Measurements from ENCODE around the gene DRD1.
"Not testable (repeated sequence)": the region's sequence is repeated elsewhere in the genome, so short reads cannot be mapped to it uniquely, and the experiment has no call there.

Gene DRD1

GRCh38 chr5:175467983-175468690, 24.2 kb upstream of the DRD1 start:
- DNase-seq, result no peak

GRCh38 chr5:175466700-175467318, 22.8 kb upstream of the DRD1 start:
- no peak for DNase-seq

DNA sequence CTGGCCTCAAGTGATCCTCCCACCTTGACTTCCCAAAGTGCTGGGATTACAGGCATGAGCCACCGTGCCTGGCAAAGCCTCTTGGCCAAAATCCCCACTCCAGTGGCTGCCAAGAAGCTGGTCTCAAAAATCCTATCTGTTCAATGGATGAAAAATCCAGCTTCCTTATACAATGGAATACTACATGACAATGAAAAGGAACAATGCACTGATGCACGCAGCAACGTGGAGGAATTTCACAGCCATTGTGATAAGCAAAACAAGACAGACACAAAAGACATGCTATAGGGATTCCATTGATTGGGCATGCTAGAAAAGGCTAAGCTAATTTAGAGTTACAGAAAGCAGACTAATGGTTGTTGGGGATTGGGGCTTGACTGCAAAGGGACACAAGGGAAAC, 21.3 kb upstream of the DRD1 start:
- no peak for DNase-seq

- DNase-seq, result no peak
Measured at GRCh38 chr5:175464942-175465233, 20.9 kb upstream of the DRD1 start.

DNA sequence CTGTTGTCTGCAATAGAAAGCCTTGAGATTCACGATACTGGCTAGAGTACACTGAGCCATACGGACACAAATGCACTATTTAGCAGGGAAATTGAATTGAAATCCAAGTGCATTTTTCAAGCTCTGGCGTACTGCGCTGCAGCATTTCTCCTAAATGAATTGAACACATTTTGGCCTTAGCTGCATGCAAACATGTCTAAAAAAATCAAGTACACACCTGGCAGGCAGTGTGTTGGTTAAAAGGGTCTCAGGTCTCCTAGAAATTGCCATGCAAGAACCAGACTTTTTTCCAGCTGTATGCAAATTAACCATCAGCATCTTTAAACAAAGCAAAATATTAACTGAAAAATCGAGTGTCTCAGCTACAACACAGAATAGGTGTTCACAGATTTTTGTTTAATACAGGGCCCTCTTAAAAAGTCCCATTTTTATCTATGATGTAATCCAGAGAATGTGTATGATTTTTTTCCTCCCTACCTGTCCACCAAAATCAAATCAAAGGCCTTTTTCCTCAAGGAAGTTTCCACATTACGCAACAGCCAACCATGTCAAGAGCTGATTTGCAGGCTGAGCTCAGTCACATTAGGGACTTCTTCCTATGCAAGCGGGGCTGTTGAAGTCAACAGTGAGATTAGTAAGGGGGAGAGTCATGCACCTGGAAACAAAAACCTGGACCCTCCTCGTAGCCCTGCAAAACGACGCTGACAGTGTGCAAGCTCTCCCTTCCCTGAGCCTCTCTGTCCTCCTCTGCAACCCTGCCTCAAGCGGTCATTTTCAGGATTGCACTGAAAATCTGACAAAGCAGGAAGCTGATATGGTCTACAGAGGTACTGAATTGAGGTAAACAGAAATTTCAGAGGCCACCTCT, 20.3 kb upstream of the DRD1 start:
- peak; percentile 12 for DNase-seq

DNA sequence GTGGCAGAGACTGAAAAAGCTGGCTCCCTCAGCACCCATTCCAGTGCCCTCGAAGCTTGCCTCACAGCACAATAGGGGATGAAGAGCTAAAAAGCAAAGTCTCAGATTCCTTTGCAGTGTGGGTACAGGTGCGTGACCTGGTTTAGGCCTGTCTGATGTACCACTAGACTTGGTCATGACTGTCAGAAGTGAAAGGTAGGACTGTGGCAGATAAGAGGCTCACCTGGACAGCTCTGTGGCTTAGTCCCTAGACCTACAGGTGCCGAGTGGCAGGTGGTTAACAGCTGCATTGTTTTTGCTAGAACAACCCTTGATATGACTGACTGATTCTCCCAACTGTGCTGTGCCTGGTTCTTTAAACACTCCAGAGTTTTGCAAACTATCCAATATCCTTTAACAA, 19.7 kb upstream of the DRD1 start:
- no peak for DNase-seq

GRCh38 chr5:175461370-175461769, 17.4 kb upstream of the DRD1 start:
- no peak for DNase-seq

DNA sequence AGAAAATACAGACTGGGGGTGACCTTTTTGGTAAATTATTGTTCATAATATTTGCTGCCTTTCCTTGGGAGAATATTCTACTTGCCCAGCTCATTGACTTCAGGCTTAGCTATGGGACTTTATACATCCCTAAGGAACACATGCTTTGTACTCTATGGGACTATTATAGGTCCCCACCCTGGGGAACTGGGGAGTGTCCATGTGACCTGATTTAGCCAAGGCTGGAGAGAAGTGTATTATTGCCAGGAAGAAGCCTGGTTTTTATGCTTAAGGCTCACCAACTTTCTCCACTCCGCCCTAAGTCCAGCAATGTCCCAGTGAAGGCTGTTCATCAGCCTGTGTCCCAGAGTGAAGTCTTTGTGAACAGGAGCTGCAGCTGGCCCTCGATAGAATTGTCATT, 16.6 kb upstream of the DRD1 start:
- no peak for DNase-seq

DNA sequence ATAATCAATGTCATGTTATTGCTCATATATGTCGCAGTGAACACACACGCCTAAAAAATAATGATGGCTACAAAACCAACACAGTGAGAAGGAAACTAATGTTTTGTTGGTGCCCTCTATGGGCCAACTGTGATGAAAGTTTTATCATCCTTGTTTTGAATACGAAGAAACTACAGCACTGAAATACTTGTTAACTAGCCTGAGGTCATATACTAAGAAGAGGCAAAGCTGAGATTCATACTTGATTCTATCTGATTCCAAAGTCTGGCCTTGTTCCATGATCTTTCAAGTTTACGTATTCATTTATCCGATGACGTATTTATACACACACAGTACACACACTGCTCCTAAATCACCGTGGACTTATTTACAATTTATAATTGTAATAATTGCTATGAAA, 16.1 kb upstream of the DRD1 start:
- no peak for DNase-seq

DNA sequence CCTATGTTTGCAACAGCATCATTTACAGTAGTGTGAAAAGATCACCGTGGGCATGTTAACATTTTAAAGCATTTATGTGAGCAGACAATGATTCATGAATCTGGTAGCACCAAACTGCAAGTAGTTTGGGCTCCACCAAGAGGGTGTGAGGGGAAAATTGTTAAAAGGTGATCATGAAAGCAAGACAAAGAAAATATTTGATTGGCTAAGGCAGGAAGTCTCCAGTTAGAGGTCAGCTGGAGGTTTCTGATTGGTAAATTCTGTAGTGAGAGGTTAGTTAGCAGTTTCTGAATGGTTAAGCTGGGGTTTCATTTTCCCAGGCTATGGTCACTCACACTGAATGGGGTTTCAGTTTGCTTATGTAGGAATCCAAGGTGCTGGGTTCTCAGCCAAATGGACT, 13.5 kb upstream of the DRD1 start:
- no peak for DNase-seq

- DNase-seq, result no peak
Measured at GRCh38 chr5:175456105-175456742, 12.2 kb upstream of the DRD1 start.

GRCh38 chr5:175454338-175454737, 10.4 kb upstream of the DRD1 start:
- DNase-seq, result not testable (repeated sequence)

DNA sequence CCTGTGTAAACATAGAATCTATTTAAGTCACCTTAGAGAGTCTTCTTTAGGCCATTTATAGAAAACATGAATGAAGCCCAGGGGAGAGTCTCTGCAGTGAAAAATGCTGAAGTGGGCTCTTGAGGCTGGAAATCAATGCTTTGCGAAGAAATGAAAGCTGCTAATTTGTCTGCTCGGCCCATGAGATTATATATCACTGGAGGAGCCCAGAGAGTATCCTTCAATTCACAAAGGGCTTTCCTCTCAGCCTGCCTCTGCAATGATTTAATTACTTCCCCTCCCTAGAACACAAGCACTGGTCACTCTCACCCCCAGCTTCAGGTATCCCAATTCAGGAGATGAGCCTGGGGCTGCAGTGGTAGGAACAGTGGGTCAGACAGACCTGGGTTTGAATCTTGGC, 8.2 kb upstream of the DRD1 start:
- no peak for DNase-seq

GRCh38 chr5:175448276-175448675, 4.3 kb upstream of the DRD1 start:
- DNase-seq, result no peak

GRCh38 chr5:175447571-175447970, 3.6 kb upstream of the DRD1 start:
- DNase-seq, result no peak

DNA sequence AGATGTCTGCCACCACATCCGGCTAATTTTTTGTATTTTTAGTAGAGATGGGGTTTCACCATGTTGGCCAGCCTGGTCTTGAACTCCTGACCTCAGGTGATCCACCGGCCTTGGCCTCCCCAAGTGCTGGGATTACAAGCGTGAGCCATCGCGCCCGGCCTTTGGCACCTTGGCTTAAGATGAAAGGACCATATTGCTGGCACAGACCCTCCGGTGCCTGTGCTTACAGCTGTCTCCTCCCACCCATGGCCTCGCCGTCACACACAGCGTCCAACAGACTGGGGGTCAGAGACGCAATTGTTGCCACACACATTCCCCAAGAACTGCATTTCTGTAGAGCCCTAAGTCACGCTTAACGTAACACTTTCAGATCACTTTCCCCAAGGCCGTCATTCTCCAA, 2.4 kb upstream of the DRD1 start:
- DNase-seq, result not testable (repeated sequence)

GRCh38 chr5:175444905-175445456, 999 bp upstream of the DRD1 start:
- DNase-seq, result no peak

DNA sequence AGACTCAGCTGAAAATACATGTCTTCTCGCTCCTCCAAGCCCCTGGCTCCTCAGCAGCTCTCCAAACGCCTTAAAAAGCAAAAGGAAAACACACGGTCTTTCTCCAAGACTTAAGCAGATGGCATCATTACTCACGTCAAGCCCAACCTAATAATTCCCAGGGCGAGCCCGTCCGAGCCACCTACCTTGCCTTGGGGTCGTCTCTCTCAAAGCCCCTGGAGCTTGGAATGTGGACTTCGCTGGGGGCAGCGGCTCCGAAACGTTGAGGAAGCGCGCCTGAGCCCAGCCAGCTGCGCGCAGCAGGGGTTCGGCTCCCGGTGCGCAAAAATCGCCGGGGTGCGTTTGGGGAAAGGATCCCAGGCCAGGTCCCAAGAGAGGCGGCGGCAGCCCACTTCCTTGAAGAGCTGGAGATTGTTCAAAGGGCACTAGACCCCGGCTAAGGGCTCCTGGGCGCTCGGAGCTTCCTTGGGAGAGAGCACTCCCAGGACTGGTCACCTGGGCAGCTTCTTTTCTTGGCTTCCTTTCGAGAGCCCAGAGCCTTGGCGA, 395 bp downstream of the DRD1 start:
- no peak for DNase-seq

- no peak for DNase-seq
Measured at GRCh38 chr5:175438234-175438857, 5.6 kb downstream of the DRD1 start.

- no peak for DNase-seq
Measured at GRCh38 chr5:175436359-175436758, 7.6 kb downstream of the DRD1 start.

- DNase-seq, result no peak
Measured at GRCh38 chr5:175434800-175435199, 9.2 kb downstream of the DRD1 start.

DNA sequence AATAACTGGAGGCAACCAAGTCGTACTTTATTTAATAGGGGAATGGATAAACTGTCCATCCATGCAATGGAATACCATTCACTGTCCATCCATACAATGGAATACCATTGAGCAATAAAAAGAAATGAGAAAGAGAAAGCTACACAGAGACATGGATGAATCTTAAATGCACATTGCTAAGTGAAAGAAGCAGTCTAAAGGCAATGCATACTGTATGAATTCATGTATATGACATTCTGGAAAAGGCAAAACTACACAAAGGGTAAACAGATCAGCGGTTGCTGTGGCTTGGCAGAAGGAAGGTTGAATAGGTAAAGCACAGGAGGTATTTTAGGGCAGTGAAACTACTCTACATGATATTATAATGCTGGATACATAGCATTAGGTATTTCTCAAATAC, 16.2 kb downstream of the DRD1 start:
- no peak for DNase-seq

DNA sequence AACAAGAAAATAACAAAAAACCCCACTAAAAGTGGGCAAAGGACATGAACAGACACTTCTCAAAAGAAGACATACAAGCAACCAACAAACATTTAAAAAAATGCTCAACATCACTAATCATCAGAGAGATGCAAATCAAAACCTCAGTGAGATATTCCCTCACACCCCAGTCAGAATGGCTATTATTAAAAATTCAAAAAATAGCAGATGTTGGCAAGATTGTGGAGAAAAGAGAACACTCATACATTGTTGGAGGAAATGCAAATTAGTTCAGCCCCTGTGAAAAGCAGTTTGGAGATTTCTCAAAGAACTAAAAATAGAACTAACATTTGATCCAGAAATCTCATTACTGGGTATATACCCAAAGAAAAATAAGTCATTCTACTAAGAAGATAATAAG, 19.4 kb downstream of the DRD1 start:
- not testable (repeated sequence) for DNase-seq

Measured in GDM1 (cell line).